GM12873 (cell line): ENCODE results near the gene PLXNB3.

Source experiments
- CTCF ChIP-seq: IDR thresholded peaks from 2 replicates; pipeline ENCODE4 v1.5.1; 2012; ENCODE audit warnings: low read depth, mild to moderate bottlenecking, moderate library complexity, low read length, control low read depth; ENCODE audit not compliant: insufficient read depth; ENCODE audit errors: missing control alignments

Gene PLXNB3

GRCh38 chrX:153794018-153794896 lies 30.2 kb downstream of the PLXNB3 start, which contains the start of the genes IDH3G and SSR4:
TSS of gene IDH3G (minus strand) at chrX:153794375. CDS start at chrX:153794326, 49 bp downstream.
TSS of gene SSR4 (plus strand) at chrX:153794668. CDS start at chrX:153794688, 20 bp downstream.
- no peak for TF ChIP-seq CTCF

- TF ChIP-seq CTCF: no peak
Observed at GRCh38 chrX:153794897-153795816, 31.1 kb downstream of the PLXNB3 start.

GRCh38 chrX:153797415-153798015 lies 33.5 kb downstream of the PLXNB3 start:
- TF ChIP-seq CTCF: no peak

GRCh38 chrX:153799326-153799725 lies 35.3 kb downstream of the PLXNB3 start:
- TF ChIP-seq CTCF: no peak

GRCh38 chrX:153800177-153800722 lies 36.2 kb downstream of the PLXNB3 start:
- TF ChIP-seq CTCF: no peak

GRCh38 chrX:153800746-153801145 lies 36.7 kb downstream of the PLXNB3 start:
- TF ChIP-seq CTCF: no peak
